ENCODE results near the gene TRAPPC2B. TPM values are rescaled to one million over a fixed set of nuclear protein-coding genes. Genes with fewer than 3 reads are reported as not detected.

The TRAPPC2B gene
- total RNA-seq, 1 experiment from 2014 or later, result 15.3 TPM

- Histone ChIP-seq H2AFZ (peak within 1 kb of the TSS; percentile 95), H3F3A (ENCODE audit: insufficient read depth, low read depth) (no peaks in the 10 kb centered on the region), H3K4me2 (peak within 1 kb of the TSS; percentile 98), H4K20me1 (ENCODE audit: insufficient read depth) (no peaks in the 10 kb centered on the region), H3K4me1 (replicated peaks; ENCODE audit: insufficient read depth) (peaks cover 13% of the 10 kb centered on the region), H3K27me3 (ENCODE audit: insufficient read depth, low read depth) (no peaks in the 10 kb centered on the region), H3K9me3 (ENCODE audit: insufficient read depth, low read depth) (no peaks in the 10 kb centered on the region), H3K79me2 (ENCODE audit: low read depth) (peaks cover 24% of the 10 kb centered on the region), H3K9me2 (ENCODE audit: insufficient read depth) (no peaks in the 10 kb centered on the region), H3K36me3 (ENCODE audit: low read depth) (peaks cover 7% of the 10 kb centered on the region; the same call in 1 of the 2 replicates), H3K4me3 (peak within 1 kb of the TSS; percentile 83), H3K27ac (no peak within 1 kb of the TSS)
- intact Hi-C loops (cut with micrococcal nuclease; ENCODE audit: unreplicated experiment), result loop anchor here (1.0 to 5.0 kb wide), 4 partner anchors 24 to 491 kb away; partner anchors contain the start of genes ZNF416, ZNF749 and ZNF772
- CTCF ChIA-PET, result no interaction called here
- POLR2A ChIA-PET (ENCODE audit: unreplicated experiment), result interaction anchor here (0.6 kb wide), 1 partner anchor 408 kb away, joined by 3 read pairs; no protein-coding TSS in a partner anchor
- no peak for TF ChIP-seq CTCF (conservative IDR thresholded peaks at IDR 0.05)
- TF ChIP-seq EZH2 (IDR thresholded peaks at IDR 0.05; ENCODE audit: low read depth), result no peak
- BruUV-seq (replicated peaks), result no TSS peak
- peak; percentile 90 to 91 for DNase-seq
These were observed 47.7 kb downstream of the TRAPPC2B start, which contains the start of gene ZNF17 for GRCh38 chr19:57410877-57411671. ZNF17 (plus strand) TSS chr19:57411161; CDS start chr19:57413616, 2,455 bp downstream.

Other genes with a start within 250 kb of the TRAPPC2B start
- gene USP29, start 243.6 kb upstream of the TRAPPC2B start, total RNA-seq (2021), result not detected in 2 replicates
- not detected in 2 replicates for gene ZIM3, start 218.3 kb upstream of the TRAPPC2B start, total RNA-seq (2021)
- not detected in 2 replicates for gene DUXA, start 196.1 kb upstream of the TRAPPC2B start, total RNA-seq (2021)
- 30.6 and 51.6 TPM in 2 replicates for gene ZNF264, start 172.1 kb upstream of the TRAPPC2B start, total RNA-seq (2021)
- gene AURKC, start 132.5 kb upstream of the TRAPPC2B start, total RNA-seq (2021), result 0.55 and 3.9 TPM in 2 replicates
- gene ZNF805, start 122.9 kb upstream of the TRAPPC2B start, total RNA-seq (2021), result 13.5 and 19.8 TPM in 2 replicates
- gene ZNF460, start 83.1 kb upstream of the TRAPPC2B start, total RNA-seq (2021), result 84.0 and 94.2 TPM in 2 replicates
- 8.9 and 9.5 TPM in 2 replicates for gene ZNF543, start 43.1 kb upstream of the TRAPPC2B start, total RNA-seq (2021)
- gene ZNF304, start 12.3 kb upstream of the TRAPPC2B start, total RNA-seq (2021), result 10.9 and 11.4 TPM in 2 replicates
- 3.1 and 6.0 TPM in 2 replicates for gene ZNF547, start within 50 bp of the TRAPPC2B start, total RNA-seq (2021)
- 18.0 and 18.2 TPM in 2 replicates for gene ZNF548, start 26.3 kb downstream of the TRAPPC2B start, total RNA-seq (2021)
- 10.5 TPM in 2 replicates for gene ZNF17, start 47.6 kb downstream of the TRAPPC2B start, total RNA-seq (2021)
- gene ZNF749, start 71.8 kb downstream of the TRAPPC2B start, total RNA-seq (2021), result 17.9 and 19.4 TPM in 2 replicates
- gene VN1R1, start 93.6 kb downstream of the TRAPPC2B start, total RNA-seq (2021), result 0.70 and 0.98 TPM in 2 replicates
- 8.3 and 9.1 TPM in 2 replicates for gene ZNF772, start 114.0 kb downstream of the TRAPPC2B start, total RNA-seq (2021)
- 12.9 and 15.2 TPM in 2 replicates for gene ZNF419, start 124.2 kb downstream of the TRAPPC2B start, total RNA-seq (2021)
- 12.1 and 14.0 TPM in 2 replicates for gene ZNF773, start 136.4 kb downstream of the TRAPPC2B start, total RNA-seq (2021)
- 5.2 and 6.5 TPM in 2 replicates for gene ZNF549, start 163.8 kb downstream of the TRAPPC2B start, total RNA-seq (2021)
- gene ZNF550, start 196.3 kb downstream of the TRAPPC2B start, total RNA-seq (2021), result 18.2 and 19.8 TPM in 2 replicates
- 4.8 and 5.6 TPM in 2 replicates for gene ZNF416, start 215.4 kb downstream of the TRAPPC2B start, total RNA-seq (2021)
- 2.2 TPM in 2 replicates for gene ZIK1, start 220.6 kb downstream of the TRAPPC2B start, total RNA-seq (2021)
- 9.5 and 10.5 TPM in 2 replicates for gene ZNF530, start 236.3 kb downstream of the TRAPPC2B start, total RNA-seq (2021)

Measured in PC-9 (cell line).